ENCODE measurements around the gene KSR1.
A peak's percentile ranks its signal among the peaks of the same experiment; 100 is the strongest.
"Not testable (repeated sequence)": the region's sequence is repeated elsewhere in the genome, so short reads cannot be mapped to it uniquely, and the experiment has no call there.

KSR1 gene

DNA sequence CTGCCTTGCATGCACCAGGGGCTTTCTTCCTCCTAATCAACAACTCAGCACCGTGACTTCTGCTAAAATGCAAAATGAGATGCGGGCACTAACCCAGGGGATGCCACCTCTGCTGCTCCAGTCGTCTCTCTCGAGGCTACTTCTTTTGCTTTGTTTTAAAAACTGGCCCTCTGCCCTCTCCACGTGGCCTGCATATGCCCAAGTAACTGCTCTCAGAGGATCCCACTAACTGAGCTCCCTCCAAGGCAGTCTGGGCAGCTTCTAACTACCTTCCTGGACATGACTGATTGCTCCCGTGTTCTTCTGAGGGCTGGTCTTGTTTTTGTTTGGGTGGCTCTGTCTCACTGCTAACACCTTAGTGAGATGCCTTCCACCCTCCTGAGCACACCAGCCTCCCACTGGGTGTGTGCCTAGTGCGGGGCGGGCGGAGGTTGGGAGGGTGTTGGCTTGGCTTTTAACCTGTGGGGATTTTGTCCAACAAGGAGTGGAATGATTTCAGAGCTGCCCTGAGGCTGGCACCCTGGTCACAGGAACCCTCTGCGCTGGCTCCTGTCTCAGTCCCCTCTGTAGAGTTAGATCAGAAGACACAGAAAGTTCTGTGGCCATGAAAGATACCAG lies 165.8 kb downstream of the KSR1 start:
- DNase-seq = no peak

GRCh38 chr17:27622986-27623385 lies 166.7 kb downstream of the KSR1 start:
- no peak for DNase-seq

GRCh38 chr17:27623614-27624013 lies 167.4 kb downstream of the KSR1 start:
- no peak for DNase-seq

DNA sequence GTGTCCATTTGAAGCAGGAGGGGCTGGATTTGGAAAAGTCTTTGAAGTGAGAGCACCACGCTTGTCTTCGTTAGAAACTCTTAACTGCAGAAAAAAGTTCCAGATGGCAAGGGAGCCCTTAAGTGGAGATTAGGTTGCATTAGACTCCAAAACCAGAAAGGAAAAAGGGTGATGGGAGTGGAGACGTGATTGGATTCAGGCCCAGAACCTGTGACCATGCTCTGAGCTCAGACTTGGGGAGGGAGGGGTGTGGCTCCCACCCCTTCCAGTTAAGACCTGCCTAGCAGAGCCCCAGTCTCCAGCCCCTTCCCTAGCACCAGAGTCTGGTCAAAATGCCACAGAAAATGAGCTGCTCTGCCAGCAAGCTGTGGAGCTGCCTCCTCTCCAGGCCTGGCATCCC lies 168.3 kb downstream of the KSR1 start:
- no peak for DNase-seq

GRCh38 chr17:27625856-27626255 lies 169.6 kb downstream of the KSR1 start:
- no peak for DNase-seq

- no peak for DNase-seq
Measured at GRCh38 chr17:27627514-27627913, 171.3 kb downstream of the KSR1 start.

DNA sequence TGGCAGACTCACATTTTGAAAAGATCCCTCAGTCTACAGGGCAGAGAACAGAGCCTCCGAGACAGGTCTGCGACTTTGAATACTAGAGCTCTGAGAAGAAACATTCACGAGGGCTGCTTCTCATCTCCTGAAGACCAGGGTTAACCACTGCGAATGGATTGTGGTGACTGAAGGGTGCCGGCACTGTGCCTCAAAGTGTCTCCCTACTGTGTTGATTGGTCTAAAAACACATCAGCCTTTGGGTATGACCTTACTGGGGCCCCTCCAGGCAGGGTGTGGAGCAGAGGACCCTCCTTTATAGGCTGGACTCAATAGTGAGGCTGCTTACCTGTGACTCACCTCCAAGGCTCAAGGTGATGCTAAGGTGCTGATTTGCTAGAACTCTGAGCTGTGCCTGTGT lies 172.1 kb downstream of the KSR1 start:
- DNase-seq = no peak

GRCh38 chr17:27629260-27629659 lies 173.0 kb downstream of the KSR1 start:
- not testable (repeated sequence) for DNase-seq

GRCh38 chr17:27630607-27631410 lies 174.6 kb downstream of the KSR1 start, which contains the start of gene LGALS9:
LGALS9 (plus strand) TSS chr17:27631188; CDS start chr17:27631266, 78 bp downstream.
- peak; percentile 57 for DNase-seq

DNA sequence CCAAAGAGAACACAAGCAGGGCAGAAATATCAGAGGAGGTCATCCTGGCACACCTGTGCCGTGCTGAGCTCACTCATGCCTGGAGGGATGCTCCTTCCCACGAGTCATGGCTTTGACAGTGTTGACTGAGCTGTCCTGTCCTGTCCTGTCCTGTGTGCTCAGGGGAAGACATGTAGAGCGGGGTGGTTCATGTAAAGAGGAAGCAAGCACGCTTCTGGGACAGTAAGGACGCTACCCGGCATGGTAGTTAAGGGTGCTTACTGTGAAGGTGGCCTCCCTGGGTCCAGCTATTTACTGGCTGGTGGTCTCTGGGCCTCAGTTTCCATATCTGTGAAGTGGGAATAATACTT lies 175.1 kb downstream of the KSR1 start:
- peak; percentile 21 for DNase-seq

DNA sequence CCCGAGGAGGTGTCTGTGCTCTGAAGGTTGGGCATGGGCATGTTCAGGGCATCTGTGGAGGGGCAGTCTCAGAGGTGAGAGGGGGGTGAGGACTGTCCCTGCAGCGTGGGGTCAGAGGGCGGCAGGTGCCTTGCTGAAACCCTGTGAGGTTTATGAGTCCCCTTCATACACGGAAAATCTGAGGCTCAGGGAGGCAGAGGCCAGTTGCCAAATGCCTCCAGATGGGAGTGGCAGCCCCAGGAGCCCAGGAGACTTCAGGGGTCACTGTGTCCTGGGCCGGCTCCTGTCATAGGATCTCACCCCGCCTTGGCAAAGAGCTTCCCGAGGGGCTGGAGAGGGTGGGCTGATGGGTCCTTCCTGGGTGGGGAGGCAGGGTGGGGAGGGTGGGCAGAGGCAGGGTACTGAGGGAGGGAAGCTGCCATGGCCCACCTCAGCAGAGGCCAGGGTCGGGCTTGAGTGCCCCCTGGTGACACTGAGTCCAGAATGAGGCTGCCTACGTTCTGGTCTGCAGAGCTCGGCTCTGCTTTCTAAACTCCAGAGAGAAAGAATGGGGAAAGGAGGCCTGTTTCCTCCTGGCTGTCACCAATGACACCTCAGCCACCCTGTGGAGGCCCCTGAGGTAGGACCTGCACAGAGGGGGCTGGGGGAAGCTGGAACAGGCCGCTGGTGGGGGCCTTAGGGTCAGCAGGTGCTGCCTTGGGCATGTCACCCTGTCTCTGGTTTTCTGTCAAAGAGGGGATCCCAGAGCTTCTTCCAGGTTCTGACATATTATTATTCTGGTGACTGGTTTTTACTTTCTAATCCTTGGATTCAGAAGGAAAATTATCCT lies 175.9 kb downstream of the KSR1 start:
- no peak for DNase-seq

DNA sequence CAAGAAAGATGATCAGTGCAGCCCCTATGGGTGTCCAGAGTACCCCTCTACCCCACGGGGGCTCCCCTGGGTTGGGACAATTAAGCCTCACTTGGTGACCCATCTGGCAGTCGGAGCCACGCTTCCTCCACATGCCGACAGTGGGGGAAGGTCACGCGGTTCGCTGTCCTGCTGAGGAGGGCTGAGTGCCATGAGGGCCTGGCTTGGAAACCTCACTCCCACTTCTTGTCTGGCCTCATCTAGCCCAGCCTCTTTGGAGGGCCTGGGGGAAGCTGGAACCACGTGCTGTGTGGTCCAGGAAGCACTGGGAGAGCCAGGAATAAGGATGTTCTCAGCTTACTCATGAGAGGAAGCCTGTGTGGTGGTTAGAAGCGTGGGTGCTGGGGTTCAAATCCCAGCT lies 176.5 kb downstream of the KSR1 start:
- DNase-seq = not testable (repeated sequence)

- no peak for DNase-seq
Measured at GRCh38 chr17:27633312-27634025, 177.2 kb downstream of the KSR1 start.

DNA sequence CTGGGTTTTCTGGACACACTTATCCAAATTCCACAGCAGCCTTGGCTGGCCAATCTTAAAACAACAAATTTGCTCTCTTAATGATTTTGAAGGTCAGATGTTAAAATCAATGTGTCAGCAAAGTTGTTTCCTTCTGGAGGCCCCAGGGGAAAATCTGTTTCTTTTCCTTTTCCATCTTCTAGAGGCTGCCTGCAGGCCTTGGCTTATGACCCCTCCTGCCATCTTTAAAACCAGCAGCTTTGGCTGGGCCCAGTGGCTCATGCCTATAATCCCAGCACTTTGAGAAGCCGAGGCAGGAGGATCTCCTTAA lies 177.7 kb downstream of the KSR1 start:
- DNase-seq = no peak

DNA sequence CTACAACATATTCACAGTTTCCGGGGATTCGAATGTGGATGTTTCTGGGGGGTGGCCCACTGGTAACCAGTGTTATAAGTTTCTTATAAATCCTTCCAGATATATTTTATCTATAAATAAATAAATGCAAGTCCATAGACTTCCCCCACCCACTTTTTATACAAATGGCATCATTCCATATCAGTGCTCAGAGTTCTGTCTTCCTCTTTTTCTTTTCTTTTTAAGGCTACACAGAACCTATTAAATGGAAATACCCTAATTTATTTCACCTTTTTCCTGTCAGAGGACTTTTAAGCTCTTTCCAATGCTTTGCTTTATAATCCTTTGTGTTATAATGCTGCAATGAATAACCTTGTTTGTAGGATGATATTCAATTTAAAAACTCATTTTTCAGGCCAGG lies 178.5 kb downstream of the KSR1 start:
- no peak for DNase-seq

- peak; percentile 7 for DNase-seq
Measured at GRCh38 chr17:27635275-27635823, 179.1 kb downstream of the KSR1 start.

- not testable (repeated sequence) for DNase-seq
Measured at GRCh38 chr17:27636005-27636520, 179.8 kb downstream of the KSR1 start.

DNA sequence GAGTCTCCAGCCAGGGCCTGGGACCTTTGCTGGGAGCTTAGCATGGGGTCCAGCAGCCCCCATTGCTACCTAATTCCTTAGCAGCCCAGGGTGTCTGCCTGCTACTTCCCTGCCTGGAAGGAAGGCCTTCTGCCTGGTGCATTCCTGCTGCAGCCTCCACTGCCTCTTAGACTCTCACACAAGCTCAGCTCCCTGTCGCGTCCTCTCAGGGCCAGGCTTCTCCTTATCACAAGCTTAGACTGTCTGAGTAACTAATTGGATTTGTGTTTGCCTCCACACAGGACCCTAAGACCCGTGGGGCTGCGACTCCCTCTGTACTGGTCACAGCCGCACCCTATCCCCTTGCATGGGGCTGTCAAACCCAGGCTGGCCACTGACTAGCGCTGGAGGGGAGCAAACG lies 181.6 kb downstream of the KSR1 start:
- not testable (repeated sequence) for DNase-seq

- DNase-seq = not testable (repeated sequence)
Measured at GRCh38 chr17:27638415-27638914, 182.2 kb downstream of the KSR1 start.

DNA sequence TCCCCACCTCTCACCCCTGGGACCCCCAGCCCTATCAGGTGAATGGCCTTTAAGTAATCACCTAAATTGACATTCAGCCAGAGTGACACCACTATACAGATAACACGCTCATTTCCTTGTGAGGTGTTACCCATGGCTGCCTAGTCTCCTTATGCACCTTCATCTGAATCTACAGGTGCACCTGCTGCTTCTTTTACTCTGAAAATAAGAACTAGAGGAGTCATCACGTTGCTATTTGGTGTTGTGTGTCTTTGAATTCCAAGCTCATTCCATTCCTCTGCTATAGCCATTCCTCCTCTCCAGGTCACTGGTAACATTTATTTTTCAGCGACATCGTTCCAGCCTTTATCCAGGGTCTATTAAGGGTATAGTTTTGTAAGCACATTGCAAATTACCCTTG lies 184.5 kb downstream of the KSR1 start:
- DNase-seq = no peak

- no peak for DNase-seq
Measured at GRCh38 chr17:27644586-27644985, 188.3 kb downstream of the KSR1 start.

GRCh38 chr17:27645621-27646020 lies 189.4 kb downstream of the KSR1 start:
- not testable (repeated sequence) for DNase-seq

Data from CD4-positive, alpha-beta T cell treated with Interleukin-12 subunit alpha and Interleukin-12 subunit beta, for 1 hour (primary cell).